ENCODE data around the gene TNS2.
A peak's percentile ranks its signal among the peaks of the same experiment; 100 is the strongest.

TNS2 gene

DNA sequence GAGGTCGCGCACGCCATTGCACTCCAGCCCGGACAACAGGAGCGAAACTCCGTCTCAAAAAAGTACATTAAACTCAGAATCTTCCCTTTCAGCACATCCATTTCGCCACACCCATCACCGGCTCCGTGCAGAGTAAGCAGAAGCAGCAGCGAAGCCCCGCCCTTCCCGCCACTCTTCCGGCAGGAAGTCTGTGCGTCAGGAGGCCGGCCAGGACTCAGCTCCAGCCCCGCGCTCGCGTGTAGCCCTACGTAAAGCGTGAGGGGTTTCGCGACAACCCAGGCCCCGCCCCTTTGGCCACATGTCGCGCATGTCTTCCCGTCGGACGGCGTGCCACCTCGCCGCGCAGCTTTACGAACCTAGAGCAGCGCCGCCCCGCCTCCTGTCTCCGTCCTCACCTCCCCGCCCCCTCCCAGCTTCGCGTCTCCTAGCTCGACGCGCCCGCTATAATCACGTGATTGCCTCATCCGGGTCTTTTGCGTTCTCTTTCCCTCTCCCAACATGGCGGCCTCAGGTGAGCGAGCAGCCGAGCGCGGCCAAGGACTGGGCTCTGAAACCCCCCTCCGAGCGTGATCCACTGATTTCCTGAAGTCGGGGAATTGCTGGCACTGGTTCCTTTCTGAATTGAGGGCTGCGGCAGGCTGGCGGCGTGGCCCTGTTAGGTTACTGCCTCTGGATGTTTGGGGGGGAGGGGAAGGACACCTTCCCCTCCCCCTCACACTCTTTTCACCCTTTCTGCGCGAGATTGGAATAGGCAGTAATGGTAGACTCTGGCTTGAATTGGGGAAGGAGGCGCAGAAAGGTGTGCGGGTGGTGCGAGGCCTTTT lies 43.7 kb upstream of the TNS2 start, which contains the start of gene EIF4B:
EIF4B (plus strand) TSS at position 471 of the 824 bp plus-strand sequence; CDS start at position 499, 28 bp downstream.
- TF ChIP-seq SIN3A (IDR thresholded peaks at IDR 0.05; ENCODE audit: borderline replicate concordance, insufficient read depth, low read length), result no peak
- peak; percentile 65 for TF ChIP-seq POLR2AphosphoS5 (IDR thresholded peaks at IDR 0.05; ENCODE audit: low read depth, low read length)
- peak; percentile 88; the same call in 1 of the 2 replicates for TF ChIP-seq TAF1 (IDR thresholded peaks at IDR 0.05; ENCODE audit: borderline replicate concordance, insufficient read depth, low read length)
- TF ChIP-seq FOXP2 (optimal IDR thresholded peaks at IDR 0.05; ENCODE audit: borderline replicate concordance, extremely low read depth, extremely low read length, insufficient read depth), result peak; percentile 89
- TF ChIP-seq, protein P1, sequence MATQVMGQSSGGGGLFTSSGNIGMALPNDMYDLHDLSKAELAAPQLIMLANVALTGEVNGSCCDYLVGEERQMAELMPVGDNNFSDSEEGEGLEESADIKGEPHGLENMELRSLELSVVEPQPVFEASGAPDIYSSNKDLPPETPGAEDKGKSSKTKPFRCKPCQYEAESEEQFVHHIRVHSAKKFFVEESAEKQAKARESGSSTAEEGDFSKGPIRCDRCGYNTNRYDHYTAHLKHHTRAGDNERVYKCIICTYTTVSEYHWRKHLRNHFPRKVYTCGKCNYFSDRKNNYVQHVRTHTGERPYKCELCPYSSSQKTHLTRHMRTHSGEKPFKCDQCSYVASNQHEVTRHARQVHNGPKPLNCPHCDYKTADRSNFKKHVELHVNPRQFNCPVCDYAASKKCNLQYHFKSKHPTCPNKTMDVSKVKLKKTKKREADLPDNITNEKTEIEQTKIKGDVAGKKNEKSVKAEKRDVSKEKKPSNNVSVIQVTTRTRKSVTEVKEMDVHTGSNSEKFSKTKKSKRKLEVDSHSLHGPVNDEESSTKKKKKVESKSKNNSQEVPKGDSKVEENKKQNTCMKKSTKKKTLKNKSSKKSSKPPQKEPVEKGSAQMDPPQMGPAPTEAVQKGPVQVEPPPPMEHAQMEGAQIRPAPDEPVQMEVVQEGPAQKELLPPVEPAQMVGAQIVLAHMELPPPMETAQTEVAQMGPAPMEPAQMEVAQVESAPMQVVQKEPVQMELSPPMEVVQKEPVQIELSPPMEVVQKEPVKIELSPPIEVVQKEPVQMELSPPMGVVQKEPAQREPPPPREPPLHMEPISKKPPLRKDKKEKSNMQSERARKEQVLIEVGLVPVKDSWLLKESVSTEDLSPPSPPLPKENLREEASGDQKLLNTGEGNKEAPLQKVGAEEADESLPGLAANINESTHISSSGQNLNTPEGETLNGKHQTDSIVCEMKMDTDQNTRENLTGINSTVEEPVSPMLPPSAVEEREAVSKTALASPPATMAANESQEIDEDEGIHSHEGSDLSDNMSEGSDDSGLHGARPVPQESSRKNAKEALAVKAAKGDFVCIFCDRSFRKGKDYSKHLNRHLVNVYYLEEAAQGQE (IDR thresholded peaks at IDR 0.05; ENCODE audit: insufficient read depth in 1 of 2, low read depth in 2 of 2, low read length in 2 of 2), result peak in 1 of 2 experiments; percentile 38; a peak in 1 of 4 replicates

DNA sequence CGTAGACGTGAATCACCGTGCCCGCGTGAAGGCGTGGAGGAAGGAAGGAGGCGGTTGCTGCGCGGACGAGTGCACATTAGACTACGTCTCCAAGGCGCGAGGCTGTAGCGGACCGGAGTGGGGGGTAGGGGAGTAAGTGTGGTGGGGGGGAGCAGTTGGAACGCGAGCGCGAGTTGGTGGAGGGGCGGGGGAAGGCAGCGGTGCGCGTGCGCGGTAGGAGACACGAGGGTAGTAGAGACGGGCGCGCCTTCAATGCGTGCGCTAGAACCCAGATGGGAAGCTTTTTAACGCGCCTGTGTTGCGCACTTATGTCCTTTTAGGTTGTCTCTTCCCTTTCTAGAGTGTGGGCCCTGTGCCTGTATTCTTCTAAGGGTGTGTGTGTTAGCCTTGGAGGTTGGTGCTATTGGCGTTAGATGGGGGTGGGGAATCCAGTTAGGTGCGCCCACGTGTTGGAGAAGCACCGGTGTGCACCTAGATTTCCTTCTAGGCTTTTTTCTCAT lies 43.0 kb upstream of the TNS2 start:
- TF ChIP-seq POLR2AphosphoS5 (IDR thresholded peaks at IDR 0.05; ENCODE audit: low read depth, low read length) (peak; percentile 59), TAF1 (IDR thresholded peaks at IDR 0.05; ENCODE audit: borderline replicate concordance, insufficient read depth, low read length) (no peak; the same call in 1 of the 2 replicates), SIN3A (IDR thresholded peaks at IDR 0.05; ENCODE audit: borderline replicate concordance, insufficient read depth, low read length) (peak; percentile 46; the same call in 1 of the 2 replicates)
- TF ChIP-seq, protein P1 (IDR thresholded peaks at IDR 0.05; ENCODE audit: insufficient read depth in 1 of 2, low read depth in 2 of 2, low read length in 2 of 2), result peak in 1 of 2 experiments; percentile 38; a peak in 1 of 4 replicates

DNA sequence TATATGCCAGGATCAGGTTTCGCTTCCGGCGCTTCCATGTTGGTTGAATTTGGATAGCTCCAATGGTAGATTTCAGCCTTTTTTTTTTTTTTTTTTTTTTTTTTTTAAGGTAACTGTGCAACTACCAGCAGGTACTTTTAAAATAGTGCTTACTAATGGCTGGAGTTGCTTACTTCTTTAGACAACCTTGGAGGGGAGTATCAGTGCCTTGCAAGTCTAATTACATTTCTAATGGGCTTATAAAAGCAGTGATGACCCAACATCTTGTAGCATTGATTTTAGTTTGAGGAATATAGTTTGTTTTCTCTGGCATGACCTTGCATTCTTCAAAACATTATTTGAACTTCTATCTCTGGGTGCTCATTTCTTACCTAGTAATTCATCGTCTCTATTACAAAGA lies 42.5 kb upstream of the TNS2 start:
- TF ChIP-seq POLR2AphosphoS5 (IDR thresholded peaks at IDR 0.05; ENCODE audit: low read depth, low read length) (no peak), TAF1 (IDR thresholded peaks at IDR 0.05; ENCODE audit: borderline replicate concordance, insufficient read depth, low read length) (no peak)

DNA sequence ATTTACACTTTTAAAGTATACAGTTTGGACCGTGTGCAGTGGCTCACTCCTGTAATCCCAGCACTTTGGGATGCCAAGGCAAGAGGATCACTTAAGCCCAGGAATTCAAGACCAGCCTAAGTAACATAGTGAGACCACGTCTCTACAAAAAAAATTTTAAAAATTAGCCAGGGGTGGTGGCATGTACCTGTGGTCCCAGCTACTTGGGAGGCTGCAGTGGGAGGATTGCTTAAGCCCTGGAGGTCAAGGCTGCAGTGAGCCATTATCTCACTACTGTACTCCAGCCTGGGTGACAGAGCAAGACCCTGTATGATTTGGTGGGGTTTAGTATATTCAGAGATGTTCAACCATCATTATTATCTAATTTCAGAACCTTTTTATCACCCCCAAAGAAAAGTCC lies 38.9 kb upstream of the TNS2 start:
- no peak for TF ChIP-seq POLR2AphosphoS5 (IDR thresholded peaks at IDR 0.05; ENCODE audit: low read depth, low read length)
- TF ChIP-seq TAF1 (IDR thresholded peaks at IDR 0.05; ENCODE audit: borderline replicate concordance, insufficient read depth, low read length), result no peak

DNA sequence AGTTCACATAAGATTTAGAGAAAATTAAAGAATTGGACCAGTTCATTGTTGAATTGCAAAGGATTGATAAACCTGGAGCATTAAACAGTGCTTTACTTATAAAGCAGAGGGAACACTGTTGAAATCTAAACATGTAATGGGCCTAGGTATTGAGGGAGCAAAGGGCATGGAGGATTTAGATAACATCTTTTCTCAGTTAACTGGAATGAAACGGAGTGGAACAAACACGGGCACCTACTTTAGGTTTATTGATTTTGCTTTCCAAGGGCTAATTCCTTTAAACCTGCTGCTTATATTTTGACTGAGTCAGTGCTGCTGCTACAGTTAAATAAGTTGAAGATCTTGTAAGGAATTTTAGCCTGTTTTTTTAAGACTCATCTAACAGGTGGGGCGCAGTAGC lies 38.0 kb upstream of the TNS2 start:
- no peak for TF ChIP-seq SIN3A (IDR thresholded peaks at IDR 0.05; ENCODE audit: borderline replicate concordance, insufficient read depth, low read length)
- TF ChIP-seq POLR2AphosphoS5 (IDR thresholded peaks at IDR 0.05; ENCODE audit: low read depth, low read length), result no peak
- TF ChIP-seq TAF1 (IDR thresholded peaks at IDR 0.05; ENCODE audit: borderline replicate concordance, insufficient read depth, low read length), result no peak
- TF ChIP-seq, protein P1 (IDR thresholded peaks at IDR 0.05; ENCODE audit: insufficient read depth in 1 of 2, low read depth in 2 of 2, low read length in 2 of 2), result no peak
- no peak for TF ChIP-seq FOXP2 (optimal IDR thresholded peaks at IDR 0.05; ENCODE audit: borderline replicate concordance, extremely low read depth, extremely low read length, insufficient read depth)

DNA sequence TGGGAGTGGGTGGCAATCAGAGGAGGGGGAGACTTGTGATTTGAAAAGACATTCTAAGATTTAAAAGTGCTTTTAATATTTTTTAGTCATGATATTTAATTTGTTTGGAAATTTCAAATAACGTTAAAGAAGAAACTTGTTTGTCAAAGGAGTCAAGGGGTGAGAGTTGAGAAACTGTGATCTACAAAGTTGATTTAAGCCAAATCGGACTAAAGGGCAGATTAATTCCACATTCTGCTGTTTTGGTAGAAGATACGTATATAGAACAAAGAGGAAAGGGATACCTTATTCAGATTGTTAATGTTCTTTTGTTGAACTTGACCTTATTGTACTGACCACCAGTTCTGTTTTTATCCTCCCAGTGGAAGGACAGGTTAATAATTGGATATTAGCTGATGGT lies 36.9 kb upstream of the TNS2 start:
- TF ChIP-seq POLR2AphosphoS5 (IDR thresholded peaks at IDR 0.05; ENCODE audit: low read depth, low read length) (no peak), FOXP2 (optimal IDR thresholded peaks at IDR 0.05; ENCODE audit: borderline replicate concordance, extremely low read depth, extremely low read length, insufficient read depth) (no peak), SIN3A (IDR thresholded peaks at IDR 0.05; ENCODE audit: borderline replicate concordance, insufficient read depth, low read length) (no peak), TAF1 (IDR thresholded peaks at IDR 0.05; ENCODE audit: borderline replicate concordance, insufficient read depth, low read length) (no peak)
- TF ChIP-seq, protein P1 (IDR thresholded peaks at IDR 0.05; ENCODE audit: insufficient read depth in 1 of 2, low read depth in 2 of 2, low read length in 2 of 2), result no peak

Data from PFSK-1 (cell line).